Tibial nerve (tissue), 4 donors: ENCODE measurements around the gene DNMT3B.

Experiments
- CTCF ChIP-seq, 5 experiments: fragments of 200-600 bp in 3 of 5; fragments of 450-650 bp in 2 of 5; sonication (generic) in 3 of 5; IDR thresholded peaks; one replicate each; pipeline ENCODE4 v1.5.1; 2016 to 2019; ENCODE audit warnings: antibody characterized with exemption in 5 of 5, mild to moderate bottlenecking in 3 of 5, moderate library complexity in 2 of 5
- EP300 ChIP-seq, 2 donors: sonication (generic); formaldehyde crosslinking; IDR thresholded peaks; one replicate each; pipeline ENCODE4 v1.6.1; 2017; ENCODE audit warnings: antibody characterized with exemption in 2 of 2, mild to moderate bottlenecking in 1 of 2
- POLR2A ChIP-seq, 2 donors: fragments of 450-650 bp; IDR thresholded peaks; one replicate each; pipeline ENCODE4 v1.6.1; 2017; ENCODE audit warnings: antibody characterized with exemption in 2 of 2, mild to moderate bottlenecking in 2 of 2, moderate library complexity in 2 of 2

- no peak for TF ChIP-seq CTCF (IDR thresholded peaks at IDR 0.05)
- TF ChIP-seq POLR2A (IDR thresholded peaks at IDR 0.05) = no peak
- TF ChIP-seq EP300 (IDR thresholded peaks at IDR 0.05) = no peak
Measured at GRCh38 chr20:32858189-32858588, 96.0 kb downstream of the DNMT3B start.
